ENCODE measurements around the gene CYB561.

- no peak for TF ChIP-seq POLR2AphosphoS5 (IDR thresholded peaks at IDR 0.05; ENCODE audit: low read depth, low read length)
- no peak for TF ChIP-seq POLR2A (IDR thresholded peaks at IDR 0.05; ENCODE audit: low read depth, low read length)
These were observed 5.0 kb upstream of the CYB561 start for GRCh38 chr17:63451150-63451549.
